ENCODE results near the gene SBF2. TPM values are rescaled to one million over a fixed set of nuclear protein-coding genes. Genes with fewer than 3 reads are reported as not detected.

Gene SBF2
- polyA plus RNA-seq, 1 donor (not counting 4 experiments of a cell fraction or from before 2014, with no cell fraction given): 24.5 TPM

GRCh38 chr11:9735919-9736318, 558.1 kb downstream of the SBF2 start:
- DNase-seq (ENCODE audit: low read depth, low spot score): no peak
- no peaks in the 10 kb centered on the region for H3K27me3 ChIP-seq (ENCODE audit: control insufficient read depth, extremely low read depth, insufficient read depth, low read length)
- dilution Hi-C loops (cut with MboI; ENCODE audit: extremely low pct_ligation_motif_present, low sequenced_read_pairs): no loop called here
- H3K79me2 ChIP-seq (ENCODE audit: control insufficient read depth, insufficient read depth, low read length): no peaks in the 10 kb centered on the region
- H3K27ac ChIP-seq (ENCODE audit: control insufficient read depth, insufficient read depth, low read length): no peak overlapping the region
- H3K4me3 ChIP-seq (ENCODE audit: control insufficient read depth in 2 of 3, extremely low read depth in 1 of 3, insufficient read depth in 2 of 3, low read depth in 1 of 3, low read length in 3 of 3): no peak overlapping the region
- H2AFZ ChIP-seq (ENCODE audit: control insufficient read depth, low read length): no peak overlapping the region
- H3K9me3 ChIP-seq (ENCODE audit: control insufficient read depth, low read depth, low read length): no peaks in the 10 kb centered on the region
- H3K9me1 ChIP-seq (ENCODE audit: control insufficient read depth, extremely low read depth, insufficient read depth, low read length): no peaks in the 10 kb centered on the region
- no peak for FAIRE-seq
- peaks cover 32% of the 10 kb centered on the region for H3K4me1 ChIP-seq (ENCODE audit: control insufficient read depth, extremely low read depth, insufficient read depth, low read length)
- peaks cover 18% of the 10 kb centered on the region in 2 experiments for H3K36me3 ChIP-seq (ENCODE audit: control insufficient read depth in 2 of 2, extremely low read depth in 1 of 2, insufficient read depth in 2 of 2, low read length in 2 of 2)
- TF ChIP-seq EZH2 (IDR thresholded peaks at IDR 0.05; ENCODE audit: low read length) (no peak), CTCF (optimal IDR thresholded peaks at IDR 0.05 in 1 of 3, IDR thresholded peaks at IDR 0.05 in 1 of 3, conservative IDR thresholded peaks at IDR 0.05 in 1 of 3; ENCODE audit: extremely low read depth in 1 of 3, insufficient read depth in 2 of 3, low read length in 3 of 3) (no peak)
- no peaks in the 10 kb centered on the region for H4K20me1 ChIP-seq (ENCODE audit: control insufficient read depth, extremely low read depth, insufficient read depth, low read length)
- H3K9ac ChIP-seq (ENCODE audit: control insufficient read depth, extremely low read depth, insufficient read depth, low read length): no peak overlapping the region
- no peak overlapping the region for H3K4me2 ChIP-seq (ENCODE audit: control insufficient read depth, extremely low read depth, insufficient read depth, low read depth, low read length)

GRCh38 chr11:9735236-9735635, 558.8 kb downstream of the SBF2 start:
- H4K20me1 ChIP-seq (ENCODE audit: control insufficient read depth, extremely low read depth, insufficient read depth, low read length): no peaks in the 10 kb centered on the region
- H3K4me1 ChIP-seq (ENCODE audit: control insufficient read depth, extremely low read depth, insufficient read depth, low read length): peaks cover 25% of the 10 kb centered on the region
- TF ChIP-seq EZH2 (IDR thresholded peaks at IDR 0.05; ENCODE audit: low read length) (no peak), CTCF (optimal IDR thresholded peaks at IDR 0.05 in 1 of 3, IDR thresholded peaks at IDR 0.05 in 1 of 3, conservative IDR thresholded peaks at IDR 0.05 in 1 of 3; ENCODE audit: extremely low read depth in 1 of 3, insufficient read depth in 2 of 3, low read length in 3 of 3) (no peak)
- no peaks in the 10 kb centered on the region for H3K9me1 ChIP-seq (ENCODE audit: control insufficient read depth, extremely low read depth, insufficient read depth, low read length)
- no peaks in the 10 kb centered on the region for H3K27me3 ChIP-seq (ENCODE audit: control insufficient read depth, extremely low read depth, insufficient read depth, low read length)
- DNase-seq (ENCODE audit: low read depth, low spot score) (no peak), FAIRE-seq (no peak)
- no peaks in the 10 kb centered on the region for H3K79me2 ChIP-seq (ENCODE audit: control insufficient read depth, insufficient read depth, low read length)
- H2AFZ ChIP-seq (ENCODE audit: control insufficient read depth, low read length): no peak overlapping the region
- no peak overlapping the region for H3K9ac ChIP-seq (ENCODE audit: control insufficient read depth, extremely low read depth, insufficient read depth, low read length)
- peaks cover 17 to 18% of the 10 kb centered on the region in 2 experiments for H3K36me3 ChIP-seq (ENCODE audit: control insufficient read depth in 2 of 2, extremely low read depth in 1 of 2, insufficient read depth in 2 of 2, low read length in 2 of 2)
- no peak overlapping the region for H3K4me2 ChIP-seq (ENCODE audit: control insufficient read depth, extremely low read depth, insufficient read depth, low read depth, low read length)
- H3K4me3 ChIP-seq (ENCODE audit: control insufficient read depth in 2 of 3, extremely low read depth in 1 of 3, insufficient read depth in 2 of 3, low read depth in 1 of 3, low read length in 3 of 3): no peak overlapping the region
- dilution Hi-C loops (cut with MboI; ENCODE audit: extremely low pct_ligation_motif_present, low sequenced_read_pairs): no loop called here
- H3K9me3 ChIP-seq (ENCODE audit: control insufficient read depth, low read depth, low read length): no peaks in the 10 kb centered on the region
- no peak overlapping the region for H3K27ac ChIP-seq (ENCODE audit: control insufficient read depth, insufficient read depth, low read length)

Data from keratinocyte (primary cell).